Measurements from ENCODE around the gene TACC2.

TACC2 gene

DNA sequence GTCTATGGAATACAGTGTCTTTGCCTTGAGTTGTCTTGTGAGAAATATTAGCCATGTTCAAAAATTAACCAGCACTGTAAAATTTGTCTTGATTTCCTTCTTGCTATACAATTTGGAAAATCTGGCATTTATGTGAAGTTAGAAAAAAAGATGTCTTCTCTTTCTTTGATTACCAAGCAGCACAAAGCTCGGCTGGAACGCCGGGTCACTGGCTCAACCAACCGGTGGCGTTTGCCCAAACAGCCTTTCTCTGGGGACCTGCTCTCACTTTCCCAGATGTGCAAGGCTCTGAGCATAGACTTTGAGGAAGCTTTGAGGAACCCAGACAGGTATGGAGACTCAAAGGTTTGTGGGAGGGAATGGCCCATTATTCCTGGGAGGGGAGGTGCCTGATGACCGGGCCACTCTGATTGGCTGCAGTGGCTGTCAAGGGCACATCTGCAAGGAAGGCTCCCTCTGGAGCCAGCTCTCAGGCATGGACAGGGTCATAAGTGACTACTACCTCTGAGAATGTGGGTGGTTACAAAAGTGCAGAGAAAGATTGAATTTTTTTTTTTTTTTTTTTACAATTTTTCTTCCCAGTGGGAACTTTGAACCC, 287.7 kb downstream of the TACC2 start:
- no peak for DNase-seq (ENCODE audit: low read depth)

DNA sequence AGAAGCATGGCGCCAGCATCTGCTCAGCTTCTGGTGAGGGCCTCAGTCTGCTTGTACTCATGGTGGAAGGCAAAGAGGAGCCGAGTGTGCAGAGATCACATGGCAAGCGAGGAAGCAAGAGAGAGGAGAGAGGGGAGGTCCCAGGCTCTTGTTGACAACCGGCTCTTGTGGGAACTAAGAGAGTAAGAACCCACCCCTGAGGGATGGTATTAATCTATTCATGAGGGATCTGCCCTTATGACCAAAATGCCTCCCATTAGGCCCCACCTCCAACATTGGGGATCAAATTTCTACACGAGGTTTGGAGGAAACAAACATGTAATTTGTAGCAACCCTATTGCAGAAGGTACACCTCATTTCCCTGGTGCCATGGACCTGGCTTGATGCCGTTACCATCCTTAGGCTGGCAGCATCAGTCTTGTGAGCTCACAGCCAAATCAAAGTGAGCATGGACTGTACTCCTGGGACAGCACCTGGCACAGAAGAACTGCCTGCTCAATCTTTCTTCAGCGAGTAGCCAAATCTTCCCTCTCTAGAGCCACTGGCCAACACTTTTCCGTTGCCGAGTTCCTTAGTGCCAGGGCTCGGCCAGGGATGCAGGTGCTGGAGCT, 288.7 kb downstream of the TACC2 start:
- DNase-seq (ENCODE audit: low read depth) = no peak

DNA sequence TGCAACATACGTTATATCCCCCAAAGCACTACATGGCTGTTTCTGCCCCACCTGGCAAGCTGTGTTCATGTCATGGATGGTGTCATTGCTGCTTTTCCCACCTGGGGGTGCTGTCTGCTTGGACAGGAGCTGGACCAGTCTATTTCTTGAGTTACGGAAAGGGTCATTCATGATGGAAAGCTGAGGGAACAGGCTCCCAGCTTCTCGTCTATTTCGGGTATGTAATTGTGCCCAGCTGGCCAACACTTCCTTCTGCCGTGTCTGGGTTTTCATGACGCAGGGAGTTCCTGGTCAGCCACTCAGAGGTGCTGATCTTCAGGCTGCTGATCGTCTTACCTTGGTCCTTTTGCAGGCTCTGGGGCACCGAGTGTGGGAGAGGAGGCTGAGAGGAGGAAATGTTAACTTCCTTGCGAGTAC, 290.8 kb downstream of the TACC2 start:
- DNase-seq (ENCODE audit: low read depth) = peak; percentile 28

DNA sequence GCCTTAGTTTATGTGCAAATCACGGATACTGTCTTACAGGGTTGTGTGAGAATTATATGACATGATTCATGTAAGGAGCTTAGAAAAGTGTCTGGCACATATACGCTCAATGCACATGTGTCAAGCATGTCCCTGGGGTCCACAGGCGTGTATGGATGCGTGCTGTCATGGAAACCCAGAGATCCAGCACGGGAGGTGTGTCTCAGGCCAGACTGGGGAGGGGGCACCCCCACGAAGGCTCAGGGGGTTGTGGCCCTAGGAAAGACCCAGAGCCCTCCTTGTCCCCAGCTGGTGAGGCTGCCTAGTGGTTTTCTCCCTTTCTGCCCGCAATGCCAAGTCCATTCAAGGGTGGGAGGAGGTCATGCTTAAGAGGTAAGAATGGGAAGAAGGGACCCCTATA, 291.2 kb downstream of the TACC2 start:
- DNase-seq (ENCODE audit: low read depth) = no peak

DNA sequence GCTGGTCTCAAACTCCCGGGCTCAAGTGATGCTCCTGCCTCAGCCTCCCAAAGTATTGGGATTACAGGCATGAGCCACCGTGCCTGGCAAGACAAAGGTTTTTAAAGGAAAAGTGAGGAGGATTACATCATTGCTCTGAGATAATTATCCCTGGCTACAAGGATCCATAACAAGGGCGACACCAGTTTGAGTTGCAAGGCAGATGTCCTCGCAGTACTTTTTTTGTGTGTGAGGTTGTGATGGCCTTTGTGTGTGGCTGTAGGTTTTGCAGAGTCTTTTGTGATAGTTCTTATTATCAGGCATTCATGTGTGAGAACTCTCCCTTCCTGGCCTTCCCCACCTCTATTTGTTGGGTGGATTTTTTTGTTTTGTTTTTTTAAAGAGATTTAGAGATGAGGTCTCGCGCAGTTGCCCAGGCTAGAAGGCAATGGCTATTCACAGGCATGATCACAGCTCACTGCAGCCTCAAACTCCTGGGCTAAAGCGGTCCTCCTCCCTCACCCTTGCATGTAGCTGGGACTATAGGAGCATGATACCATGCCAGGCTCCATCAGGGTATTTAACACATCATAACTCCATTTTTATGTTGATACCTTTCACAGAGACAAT, 292.2 kb downstream of the TACC2 start:
- no peak for DNase-seq (ENCODE audit: low read depth)

DNA sequence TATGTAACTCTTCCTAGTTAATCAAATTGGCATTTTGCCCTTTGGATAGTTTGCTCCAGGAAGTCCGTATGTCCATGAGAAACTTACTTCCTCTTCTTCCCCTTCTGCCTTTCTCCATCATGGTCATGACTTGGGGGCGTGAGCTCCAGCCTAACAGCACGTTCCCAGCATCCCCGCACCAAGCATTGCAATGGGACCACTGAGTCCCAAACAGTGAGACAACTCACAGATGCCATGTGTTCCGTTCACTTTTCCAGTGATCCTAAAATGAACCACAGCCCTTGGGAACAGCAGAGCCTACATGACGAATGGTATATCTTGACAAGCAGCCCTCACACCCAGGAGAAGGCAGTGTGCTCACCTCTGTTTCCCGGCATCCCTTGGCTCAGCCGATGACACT, 292.8 kb downstream of the TACC2 start:
- no peak for DNase-seq (ENCODE audit: low read depth)

DNA sequence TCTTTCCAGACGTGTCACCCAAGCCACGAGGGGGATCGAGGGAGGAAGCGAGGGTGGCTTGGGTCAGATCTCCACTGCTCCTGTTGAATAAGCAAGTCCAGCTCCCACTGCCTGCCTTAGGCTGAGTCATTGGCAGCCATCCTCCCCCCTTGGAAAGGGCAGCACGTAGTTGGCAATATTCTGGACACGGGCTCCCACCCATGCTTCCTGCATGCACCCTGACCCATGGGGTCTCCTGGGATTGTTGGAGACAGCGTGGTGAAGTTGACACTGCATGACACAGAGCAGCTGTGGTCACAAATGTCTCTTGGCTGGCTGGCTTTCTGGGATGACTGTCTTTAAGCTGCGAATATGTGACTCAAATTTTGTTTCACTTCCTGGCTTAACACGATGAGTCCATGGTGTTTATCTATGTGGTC, 293.3 kb downstream of the TACC2 start:
- DNase-seq (ENCODE audit: low read depth) = no peak

DNA sequence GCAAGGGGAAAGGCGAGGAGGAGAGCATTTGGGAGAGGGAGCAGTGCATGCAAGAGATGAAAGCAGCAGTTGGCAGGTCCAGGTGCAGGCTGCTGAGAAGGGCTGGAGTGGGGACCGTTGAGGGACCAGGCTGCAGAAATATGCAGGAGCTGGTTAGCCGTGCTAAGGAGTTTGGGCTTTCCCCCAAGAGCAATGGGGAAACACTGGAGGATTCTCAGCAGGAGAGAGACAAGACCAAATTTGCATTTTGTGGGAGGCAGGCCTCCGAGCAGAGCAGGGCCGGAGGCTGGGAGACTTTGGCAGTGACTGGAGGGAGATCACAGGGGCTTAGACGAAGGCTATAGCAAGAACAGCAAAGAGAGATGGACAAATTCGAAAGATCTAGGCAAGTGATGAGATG, 293.9 kb downstream of the TACC2 start:
- no peak for DNase-seq (ENCODE audit: low read depth)

DNA sequence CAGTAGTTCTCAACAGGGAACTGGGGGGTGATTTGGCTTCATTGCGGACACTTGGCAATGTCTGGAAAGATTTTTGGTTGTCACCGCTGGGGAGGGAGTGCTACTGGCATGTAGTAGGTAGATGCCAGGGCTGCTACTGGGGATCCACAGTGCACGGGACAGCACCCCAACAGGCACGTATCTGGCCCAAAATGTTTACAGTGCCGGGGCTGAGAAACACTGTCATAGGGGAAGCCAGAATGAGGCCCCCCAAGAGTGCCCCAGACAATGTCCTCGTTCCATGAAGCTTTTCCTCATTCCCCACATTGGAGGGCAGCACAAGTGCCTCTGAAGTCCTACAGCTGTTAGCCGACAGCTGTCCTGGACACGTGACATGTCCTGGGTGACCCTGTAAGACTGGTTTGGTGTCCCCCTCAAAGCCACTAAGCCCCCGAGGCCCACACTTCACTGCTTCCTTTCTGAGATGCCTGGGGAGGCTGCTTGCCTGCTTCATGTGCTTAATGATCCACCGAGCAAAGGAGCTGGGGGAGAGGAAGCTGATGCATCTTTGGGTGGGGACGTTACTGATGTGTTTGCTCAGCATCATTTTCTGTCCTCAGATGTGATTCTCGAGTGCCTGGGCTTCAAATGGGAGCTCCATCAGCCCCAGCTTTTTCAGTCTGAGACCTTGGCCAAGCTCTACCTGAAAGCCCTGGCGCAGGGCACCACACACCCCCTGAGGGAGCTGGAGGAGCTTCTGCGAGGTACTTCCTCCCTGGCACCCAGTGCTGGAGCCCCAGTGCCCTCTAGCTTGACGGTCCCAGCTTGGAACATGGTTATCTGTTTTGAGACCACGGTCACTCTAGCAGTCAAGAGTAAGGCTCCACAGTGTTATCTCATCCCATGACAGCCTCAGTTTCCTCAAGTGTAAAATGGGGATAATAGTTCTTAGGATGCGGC, 296.8 kb downstream of the TACC2 start:
- no peak for DNase-seq (ENCODE audit: low read depth)

DNA sequence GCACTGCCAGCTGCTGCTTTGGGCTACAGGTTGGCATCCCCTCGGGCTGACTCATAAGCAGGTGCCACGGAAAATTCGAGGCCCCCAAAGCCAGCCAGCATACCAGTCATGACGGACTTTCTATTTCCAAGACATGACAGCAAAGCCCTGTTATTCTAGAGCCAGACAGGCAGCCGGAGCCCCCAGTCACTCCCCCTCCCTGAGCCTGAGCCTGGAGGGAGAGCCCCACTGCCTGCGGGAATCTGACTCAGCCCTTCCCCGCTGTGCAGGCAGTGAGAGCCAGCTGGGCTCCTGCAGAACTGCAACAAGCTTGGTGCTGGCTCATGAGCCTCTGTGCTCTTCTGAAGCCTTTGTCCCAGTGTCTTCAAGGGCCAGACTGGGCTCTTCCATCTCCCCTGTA, 297.9 kb downstream of the TACC2 start:
- DNase-seq (ENCODE audit: low read depth) = peak; percentile 38

DNA sequence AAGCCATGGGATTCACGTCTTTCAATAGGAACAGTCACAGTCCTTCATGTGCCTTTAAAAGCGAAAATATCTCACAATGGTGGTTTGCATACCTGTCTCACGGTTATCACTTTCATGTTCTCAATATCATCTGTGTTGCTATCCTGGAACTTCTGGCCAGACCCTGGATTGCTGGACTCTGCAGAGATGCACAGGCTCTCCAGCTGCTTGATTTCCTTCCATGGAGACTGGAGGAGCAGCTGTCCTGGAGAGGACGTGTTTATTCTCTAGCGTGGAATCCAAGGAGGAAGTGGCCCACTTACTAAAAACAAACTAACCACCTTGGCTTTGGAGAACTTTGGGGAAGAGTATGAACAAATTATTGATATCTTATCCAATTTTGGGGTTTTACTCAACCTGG, 298.6 kb downstream of the TACC2 start:
- DNase-seq (ENCODE audit: low read depth) = no peak

DNA sequence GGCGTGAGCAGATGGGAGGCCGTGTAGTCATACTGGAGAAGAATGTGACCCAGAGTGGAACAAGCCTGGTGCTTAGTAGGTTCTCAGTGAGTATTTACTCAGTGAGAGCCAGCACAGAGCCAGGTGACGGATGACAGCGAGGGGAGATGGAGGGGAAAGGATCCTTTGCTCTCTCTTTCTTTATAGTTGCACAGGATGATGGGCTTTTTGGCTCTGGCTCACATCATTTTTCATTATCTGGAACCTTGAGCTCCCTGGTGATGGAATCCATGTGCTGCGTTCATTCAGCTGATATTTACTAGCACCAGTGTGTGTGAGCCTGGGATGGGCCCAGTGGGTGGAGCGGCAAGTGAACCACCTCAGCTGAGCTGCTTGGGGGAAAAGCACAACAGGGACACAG, 299.3 kb downstream of the TACC2 start:
- no peak for DNase-seq (ENCODE audit: low read depth)

DNA sequence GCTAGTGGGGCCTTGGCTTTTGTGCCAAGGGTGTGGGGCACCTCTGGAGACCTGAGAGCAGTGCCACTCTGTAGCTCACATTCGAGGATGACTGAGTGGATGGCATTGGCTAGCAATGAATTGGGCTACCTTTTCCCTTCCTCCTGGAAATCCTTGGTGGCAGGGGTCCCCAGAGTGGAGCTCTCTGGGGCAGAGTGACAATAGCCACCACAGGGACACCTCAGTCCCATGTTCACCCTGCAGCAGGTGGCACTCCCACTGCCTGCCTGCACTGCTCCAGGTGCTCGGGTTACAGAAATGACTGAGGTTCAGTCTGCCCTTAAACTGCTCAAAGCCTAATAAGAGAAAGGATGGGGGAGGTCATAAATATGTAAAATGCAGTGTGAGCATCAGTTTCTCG, 300.0 kb downstream of the TACC2 start:
- DNase-seq (ENCODE audit: low read depth) = no peak

DNA sequence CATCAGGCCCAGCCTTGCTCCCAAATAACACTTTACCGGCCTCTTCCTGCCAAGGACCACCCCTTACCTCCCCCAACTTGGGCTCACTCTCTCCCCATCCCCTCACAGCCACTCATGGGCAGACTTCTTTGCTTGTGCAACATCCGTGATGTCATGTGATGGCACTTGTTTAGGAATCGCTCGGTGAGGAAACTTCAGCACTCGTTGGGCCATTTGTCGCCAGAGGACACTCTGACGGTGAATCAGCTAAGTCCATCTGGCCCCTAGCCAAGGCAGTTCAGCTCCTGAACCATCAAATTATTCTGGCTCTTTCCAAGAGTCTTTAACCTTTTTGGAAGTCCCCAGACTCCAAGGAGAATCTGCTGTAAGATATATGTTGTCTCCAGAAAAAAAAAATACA, 301.4 kb downstream of the TACC2 start:
- no peak for DNase-seq (ENCODE audit: low read depth)

DNA sequence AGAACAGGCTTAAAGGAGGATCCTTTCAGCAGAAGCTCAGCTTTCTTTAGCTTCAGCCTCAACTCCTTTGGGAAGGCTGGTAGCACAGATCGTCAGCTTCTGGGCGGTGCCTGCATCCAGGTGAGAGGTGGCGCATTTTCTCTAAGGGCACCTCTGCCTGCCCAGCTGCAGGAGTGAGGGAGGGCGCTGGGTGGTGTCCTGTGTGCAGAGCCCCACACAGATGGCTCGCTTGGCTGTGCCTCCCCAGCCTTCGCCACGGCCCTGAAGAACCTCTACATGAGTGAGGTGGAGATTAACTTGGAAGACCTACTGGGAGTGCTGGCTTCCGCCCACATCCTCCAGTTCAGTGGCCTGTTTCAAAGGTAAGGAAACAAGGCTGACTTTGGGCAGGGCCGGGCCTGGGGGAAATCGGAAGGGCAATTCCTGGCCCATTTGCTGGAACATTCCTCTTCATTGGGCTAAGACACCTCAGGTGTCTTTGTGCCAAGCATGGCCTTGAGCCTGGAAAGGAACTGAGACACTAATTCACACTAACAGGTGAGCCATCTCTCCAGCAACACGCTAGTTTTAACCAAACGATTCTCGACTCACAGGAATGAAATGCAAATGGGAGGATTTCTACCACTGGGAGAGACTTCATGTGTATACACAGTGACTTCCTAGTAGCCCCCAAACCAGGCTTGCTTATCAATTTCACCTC, 302.0 kb downstream of the TACC2 start:
- DNase-seq (ENCODE audit: low read depth) = no peak

DNA sequence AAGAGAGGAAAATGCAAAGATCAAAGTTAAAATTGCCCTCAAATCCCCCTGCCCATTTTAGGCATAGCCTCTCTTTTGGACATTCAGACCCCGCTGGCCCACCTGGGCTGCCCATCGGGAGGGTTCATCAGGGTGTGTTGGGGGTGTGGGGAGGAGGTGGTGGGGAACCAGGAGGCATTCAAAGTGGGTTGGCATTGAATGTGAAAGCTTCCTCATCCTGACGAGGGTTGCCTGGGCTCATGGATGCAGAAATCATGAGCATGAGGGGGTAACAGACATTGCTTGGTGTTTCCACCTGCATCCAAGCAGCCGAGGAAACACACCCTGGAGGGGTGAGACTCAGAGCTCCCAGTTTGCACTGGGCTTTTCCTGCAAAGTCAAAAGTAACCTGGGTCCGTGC, 302.8 kb downstream of the TACC2 start:
- no peak for DNase-seq (ENCODE audit: low read depth)

DNA sequence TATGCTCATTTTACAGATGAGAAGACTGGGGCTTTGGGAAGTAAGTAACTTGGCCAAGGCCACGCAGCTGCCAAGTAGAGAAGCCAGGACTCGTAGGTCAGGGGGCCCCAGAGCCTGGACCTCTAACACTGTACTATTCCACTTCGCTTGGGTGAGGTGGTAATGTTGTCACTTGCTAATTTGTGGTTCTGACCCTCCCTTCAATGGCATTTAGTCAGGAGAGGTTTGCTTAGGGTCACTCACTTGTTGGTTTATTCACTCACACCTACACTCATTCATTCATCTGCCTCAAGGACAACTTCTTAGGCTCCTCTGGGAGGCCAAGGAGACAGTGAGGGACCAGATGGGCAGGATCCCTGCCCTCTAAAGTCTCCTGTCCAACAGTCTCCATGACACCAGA, 303.4 kb downstream of the TACC2 start:
- DNase-seq (ENCODE audit: low read depth) = no peak

DNA sequence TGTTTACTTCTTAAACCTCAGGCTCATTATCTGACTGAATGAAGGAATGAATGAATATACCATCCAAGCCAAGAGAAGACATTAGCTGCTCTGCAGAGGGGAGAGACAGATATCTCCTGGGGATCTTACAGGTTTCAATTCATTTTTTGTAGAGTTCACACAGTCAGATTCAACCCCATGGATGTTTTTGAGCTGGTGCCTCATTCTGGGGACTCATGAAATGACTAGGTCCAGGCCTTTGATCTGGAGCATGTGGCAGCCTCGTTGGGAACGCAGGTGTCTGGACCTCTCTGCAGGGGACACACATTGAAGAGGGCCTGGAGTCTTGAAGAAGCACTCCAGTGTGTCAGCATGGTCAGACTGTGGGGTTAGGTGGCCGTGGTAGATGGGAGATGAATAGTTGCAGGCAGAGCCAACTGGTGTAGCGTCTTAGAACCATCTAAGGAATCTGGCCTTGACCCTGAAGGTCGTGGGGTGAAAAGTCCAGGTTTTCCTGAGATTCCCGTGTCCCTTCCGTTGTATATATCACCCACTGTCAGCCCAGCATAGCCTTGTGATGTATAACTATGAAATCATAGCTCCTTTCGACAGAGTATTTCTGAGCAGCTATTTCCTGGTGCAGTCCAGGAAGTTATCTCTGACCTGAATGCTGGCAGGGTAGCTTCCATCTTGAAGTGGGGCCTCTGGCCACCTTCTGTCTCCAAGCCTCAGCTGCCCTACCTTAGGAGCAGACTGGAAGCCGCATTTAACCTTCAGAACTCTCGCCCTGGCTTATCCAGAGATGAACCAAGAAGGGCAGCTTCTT, 304.4 kb downstream of the TACC2 start:
- DNase-seq (ENCODE audit: low read depth) = no peak

DNA sequence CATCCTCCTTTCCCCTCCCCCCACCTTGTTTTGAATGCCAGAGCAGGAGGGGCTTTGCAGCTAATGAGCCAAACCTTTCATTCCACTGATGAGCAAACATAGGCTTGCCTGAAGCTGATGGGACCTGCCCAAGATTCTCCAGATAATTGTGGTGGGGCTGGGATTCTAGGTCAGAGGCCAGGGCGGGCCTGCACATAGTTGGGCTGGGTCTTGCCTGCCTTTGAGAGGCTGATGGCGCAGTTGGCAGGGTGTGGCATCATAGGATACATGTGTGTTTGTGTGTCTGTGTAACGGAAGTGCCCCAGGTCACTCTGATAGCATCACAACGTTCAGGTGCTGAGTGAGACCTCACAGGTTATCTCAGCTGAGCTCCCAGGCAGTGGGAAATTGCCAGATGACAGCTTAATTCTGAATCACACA, 305.0 kb downstream of the TACC2 start:
- no peak for DNase-seq (ENCODE audit: low read depth)

DNA sequence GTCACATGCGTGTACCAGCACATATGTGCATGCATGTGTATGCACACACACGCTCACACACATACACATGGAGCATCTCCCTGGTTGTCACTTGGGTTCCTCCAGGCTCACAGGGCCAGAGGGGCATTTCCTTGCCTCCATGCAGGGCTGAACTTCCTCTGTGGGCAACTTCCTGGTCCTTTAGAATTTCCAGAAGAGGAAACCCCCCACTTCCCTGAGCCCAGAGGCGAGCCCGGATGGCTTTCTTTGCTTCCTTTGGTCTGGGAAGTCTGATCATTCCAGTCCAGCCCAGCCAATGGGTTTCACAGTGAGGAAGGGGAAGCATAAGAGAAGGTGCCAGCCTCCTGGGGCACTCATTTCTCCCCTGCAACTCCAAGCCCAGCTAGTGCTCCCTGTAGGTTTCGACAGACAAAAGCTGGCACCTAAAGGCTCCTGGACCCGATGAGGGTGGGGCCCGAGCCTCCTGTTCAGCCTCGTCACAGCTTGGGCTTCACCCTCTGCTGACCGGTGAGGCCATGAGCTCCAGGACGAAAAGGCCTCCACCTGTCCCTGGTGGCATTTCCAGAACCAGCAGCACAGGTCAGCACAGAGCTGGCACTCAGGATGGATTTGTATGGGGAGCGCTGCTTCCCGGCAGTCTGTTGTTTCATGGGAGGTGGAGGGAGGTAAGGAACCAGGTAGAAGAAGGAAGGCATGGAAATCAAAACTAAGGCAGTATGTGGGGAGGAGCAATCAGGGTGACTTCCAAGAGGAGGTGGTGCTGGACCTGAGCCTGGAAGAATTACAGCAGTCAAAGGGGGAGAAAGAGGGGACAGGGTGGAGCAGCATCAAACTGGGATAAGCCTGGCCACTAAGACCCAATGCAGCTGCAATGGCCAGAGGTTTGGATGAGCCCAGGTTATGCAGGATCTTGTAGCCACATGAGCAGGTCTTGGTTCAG, 305.8 kb downstream of the TACC2 start:
- DNase-seq (ENCODE audit: low read depth) = no peak
